AG04450 (cell line): ENCODE results near the gene BNC2. TPM values are rescaled to one million over a fixed set of nuclear protein-coding genes. Genes with fewer than 3 reads are reported as not detected.
A peak's percentile ranks its signal among the peaks of the same experiment; 100 is the strongest.

ENCODE experiments used
- CTCF ChIA-PET: fragments of 300-600, 350-600 bp; formaldehyde crosslinking; extraction: SDS; loops from one replicate; lab custom pipeline; 2022; ENCODE audit warnings: antibody characterized with exemption, inconsistent platforms; lab: Charles Lee
- POLR2A ChIA-PET: fragments of 350-600 bp; formaldehyde crosslinking; extraction: SDS; loops from one replicate; lab custom pipeline; 2021; ENCODE audit warnings: antibody characterized with exemption, inconsistent platforms; lab: Yijun Ruan, JAX
- DNase-seq: peaks from one replicate; pipeline ENCODE4 v3.0.0-alpha.2; 2011; ENCODE audit warnings: low read depth, low spot score
- H3K27ac ChIP-seq: one replicate; pipeline ENCODE4 v1.5.1; 2012; ENCODE audit warnings: low read depth, low read length, control low read depth
- H3K27me3 ChIP-seq: one replicate; pipeline ENCODE4 v1.6.0; 2012; ENCODE audit warnings: low read length; ENCODE audit not compliant: control insufficient read depth, insufficient read depth
- H3K4me3 ChIP-seq: 2 replicates; pipeline ENCODE4 v1.5.1; 2011; ENCODE audit warnings: mild to moderate bottlenecking, low read depth, low read length, control low read depth
- H3K9me3 ChIP-seq: 2 replicates; pipeline ENCODE4 v1.5.1; 2012; ENCODE audit warnings: low read length; ENCODE audit not compliant: control insufficient read depth, insufficient read depth
- polyA plus RNA-seq: library from polyadenylated mRNA; depleted of rRNA; stranded (reverse); fragments of >200 nt; gene quantifications from 2 replicates; pipeline ENCODE4 v1.2.3, GENCODE V29; 2011
- TF ChIP-seq, protein P1 (sequence below): IDR thresholded peaks from 2 replicates; pipeline ENCODE4 v1.5.1; 2011; ENCODE audit warnings: low read depth, low read length, control low read depth, inconsistent platforms

BNC2 gene
- polyA plus RNA-seq, 1 experiment, result 49.0 TPM

DNA sequence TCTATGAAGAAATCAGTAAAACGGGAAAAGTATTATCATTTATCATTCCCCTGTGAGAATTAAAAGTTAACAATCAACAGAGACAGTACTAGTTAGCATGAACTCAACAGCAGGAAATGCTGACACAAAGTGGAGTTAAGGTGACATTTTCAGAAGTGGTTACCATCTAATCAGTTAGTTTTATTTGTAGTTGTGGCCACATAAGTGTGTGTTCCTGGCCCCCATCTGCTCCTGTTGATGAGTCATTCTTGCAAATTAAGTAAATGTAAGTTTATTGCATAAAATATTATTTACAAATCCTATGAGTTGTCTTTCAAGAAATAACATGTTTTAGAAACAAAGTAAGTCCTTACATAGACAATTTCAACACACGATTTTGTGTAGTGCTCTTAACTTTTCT, 8.9 kb upstream of the BNC2 start:
- TF ChIP-seq, protein P1, sequence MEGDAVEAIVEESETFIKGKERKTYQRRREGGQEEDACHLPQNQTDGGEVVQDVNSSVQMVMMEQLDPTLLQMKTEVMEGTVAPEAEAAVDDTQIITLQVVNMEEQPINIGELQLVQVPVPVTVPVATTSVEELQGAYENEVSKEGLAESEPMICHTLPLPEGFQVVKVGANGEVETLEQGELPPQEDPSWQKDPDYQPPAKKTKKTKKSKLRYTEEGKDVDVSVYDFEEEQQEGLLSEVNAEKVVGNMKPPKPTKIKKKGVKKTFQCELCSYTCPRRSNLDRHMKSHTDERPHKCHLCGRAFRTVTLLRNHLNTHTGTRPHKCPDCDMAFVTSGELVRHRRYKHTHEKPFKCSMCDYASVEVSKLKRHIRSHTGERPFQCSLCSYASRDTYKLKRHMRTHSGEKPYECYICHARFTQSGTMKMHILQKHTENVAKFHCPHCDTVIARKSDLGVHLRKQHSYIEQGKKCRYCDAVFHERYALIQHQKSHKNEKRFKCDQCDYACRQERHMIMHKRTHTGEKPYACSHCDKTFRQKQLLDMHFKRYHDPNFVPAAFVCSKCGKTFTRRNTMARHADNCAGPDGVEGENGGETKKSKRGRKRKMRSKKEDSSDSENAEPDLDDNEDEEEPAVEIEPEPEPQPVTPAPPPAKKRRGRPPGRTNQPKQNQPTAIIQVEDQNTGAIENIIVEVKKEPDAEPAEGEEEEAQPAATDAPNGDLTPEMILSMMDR, result no peak
- H3K4me3 ChIP-seq, result no peak overlapping the region
- no peak overlapping the region for H3K27ac ChIP-seq
- H3K9me3 ChIP-seq, result peaks cover 12% of the 10 kb centered on the region
- CTCF ChIA-PET, result no interaction called here
- POLR2A ChIA-PET, result no interaction called here
- no peak for DNase-seq
- no peaks in the 10 kb centered on the region for H3K27me3 ChIP-seq

DNA sequence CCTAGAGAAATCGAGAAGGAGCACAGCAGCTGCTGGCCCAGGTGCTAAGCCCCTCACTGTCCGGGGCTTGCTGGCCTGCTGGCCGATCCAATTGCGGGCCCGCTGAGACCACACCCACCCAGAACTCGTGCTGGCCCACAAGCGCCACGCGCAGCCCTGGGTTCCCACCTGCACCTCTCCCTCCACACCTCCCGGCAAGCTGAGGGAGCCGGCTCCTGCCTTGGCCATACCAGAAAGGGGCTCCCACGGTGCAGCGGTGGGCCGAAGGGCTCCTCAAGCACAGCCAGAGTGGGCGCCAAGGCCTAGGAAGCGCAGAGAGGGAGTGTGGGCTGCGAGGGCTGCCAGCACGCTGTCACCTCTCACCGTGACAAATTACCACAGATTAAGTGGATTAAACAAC, 6.8 kb upstream of the BNC2 start:
- no peak overlapping the region for H3K27ac ChIP-seq
- TF ChIP-seq, protein P1, result no peak
- POLR2A ChIA-PET, result no interaction called here
- DNase-seq, result no peak
- H3K27me3 ChIP-seq, result no peaks in the 10 kb centered on the region
- no peak overlapping the region for H3K4me3 ChIP-seq
- peaks cover 12% of the 10 kb centered on the region for H3K9me3 ChIP-seq
- CTCF ChIA-PET, result no interaction called here

DNA sequence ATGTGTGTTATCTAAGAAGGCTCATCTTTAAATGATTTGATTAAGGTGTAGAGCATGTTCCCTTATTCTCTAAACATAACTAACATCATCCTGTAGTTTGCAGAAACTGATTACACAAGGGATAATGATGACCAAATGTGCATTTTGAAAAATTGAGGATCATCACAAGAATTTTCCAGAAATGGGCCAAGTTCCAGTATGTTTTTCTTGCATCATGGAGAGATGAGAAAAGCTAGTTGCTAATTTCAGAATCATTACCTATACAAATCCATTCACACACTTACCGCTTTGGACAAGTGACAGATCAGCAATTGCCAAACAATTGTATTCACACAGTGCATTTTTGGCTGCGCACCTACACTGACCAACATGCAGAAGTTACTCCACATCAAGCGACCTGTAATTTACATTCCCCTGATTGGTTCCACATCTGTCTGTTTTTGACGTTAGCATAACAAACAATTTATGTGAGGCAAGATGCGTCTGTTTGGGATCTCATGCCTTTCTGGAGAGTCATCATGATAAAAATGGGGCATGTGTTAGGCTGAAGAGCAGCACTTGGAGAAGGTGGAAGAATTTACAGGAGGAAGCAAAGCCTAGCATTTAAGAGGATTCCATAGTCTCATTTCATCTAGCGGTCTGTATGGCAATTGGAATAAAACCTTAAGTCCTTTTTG, 2.8 kb upstream of the BNC2 start:
- ChIA-PET POLR2A (interaction anchor here (1.2 to 2.2 kb wide), 2 partner anchors 12 kb away, joined by 10 to 27 read pairs; no protein-coding TSS in a partner anchor), CTCF (no interaction called here)
- DNase-seq, result no peak
- TF ChIP-seq, protein P1, result no peak
- Histone ChIP-seq H3K4me3 (no peak overlapping the region), H3K27ac (no peak overlapping the region), H3K9me3 (peaks cover 12% of the 10 kb centered on the region), H3K27me3 (no peaks in the 10 kb centered on the region)

DNA sequence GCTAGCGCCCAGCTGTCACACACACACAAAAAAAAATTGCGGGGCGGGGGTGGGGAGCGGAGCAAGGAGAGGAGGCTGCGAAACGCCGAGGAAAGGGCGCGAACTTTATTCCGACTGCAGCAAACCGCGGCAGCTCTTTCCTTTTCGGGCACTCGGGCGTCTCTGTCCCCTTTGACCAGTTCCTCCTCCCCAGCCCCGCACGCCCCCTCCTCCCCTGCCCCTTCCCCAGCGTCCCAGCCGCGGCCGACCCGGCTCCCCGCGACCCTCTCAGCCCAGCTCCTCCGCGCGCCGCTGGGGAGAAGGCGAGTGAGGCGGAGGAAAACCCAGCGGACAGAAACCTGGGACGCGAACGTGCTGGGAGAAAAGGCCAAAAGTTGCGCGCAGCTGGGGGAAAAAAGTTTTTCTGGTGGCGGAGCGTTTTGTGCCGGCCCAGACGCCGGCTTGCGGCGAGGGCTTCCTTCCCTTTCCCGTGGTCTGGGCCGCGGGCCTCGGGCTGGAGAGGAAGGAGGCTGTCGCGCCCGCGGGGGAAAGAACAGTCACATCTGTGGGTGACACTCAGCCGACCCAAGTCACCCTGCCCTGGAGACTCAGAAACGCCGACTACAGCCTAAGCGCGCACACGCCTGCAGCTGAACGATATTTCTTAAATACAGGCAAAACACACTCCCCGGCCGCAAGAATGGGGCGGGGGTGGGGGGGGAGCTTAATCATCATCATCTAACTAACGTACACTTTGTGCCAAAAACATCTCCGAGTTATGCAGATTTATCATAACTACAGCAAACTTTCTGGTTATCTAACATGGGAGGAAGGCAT, 1.1 kb upstream of the BNC2 start:
- TF ChIP-seq, protein P1, result no peak
- Histone ChIP-seq H3K27ac (peak overlapping the region; percentile 92), H3K27me3 (no peaks in the 10 kb centered on the region), H3K9me3 (peaks cover 4% of the 10 kb centered on the region), H3K4me3 (peak overlapping the region; percentile 80)
- ChIA-PET POLR2A (interaction anchor here (0.5 to 2.2 kb wide), 18 partner anchors 9 to 1435 kb away, joined by 3 to 27 read pairs (median 3); no protein-coding TSS in a partner anchor), CTCF (interaction anchor here (0.7 to 1.4 kb wide), 4 partner anchors 45 to 699 kb away, joined by 3 to 10 read pairs (median 6); no protein-coding TSS in a partner anchor)
- no peak for DNase-seq
